Bronchus fibroblast of lung (primary cell): Measurements from ENCODE around the gene MMP12. TPM values are rescaled to one million over a fixed set of nuclear protein-coding genes. Genes with fewer than 3 reads are reported as not detected.

ENCODE experiments used
- total RNA-seq: library from RNA; depleted of rRNA; stranded (reverse); fragments of >200 nt; gene quantifications from 2 replicates; pipeline ENCODE4 v1.2.3, GENCODE V29; 2015

Gene MMP12
- total RNA-seq = not detected in 2 replicates

DNA sequence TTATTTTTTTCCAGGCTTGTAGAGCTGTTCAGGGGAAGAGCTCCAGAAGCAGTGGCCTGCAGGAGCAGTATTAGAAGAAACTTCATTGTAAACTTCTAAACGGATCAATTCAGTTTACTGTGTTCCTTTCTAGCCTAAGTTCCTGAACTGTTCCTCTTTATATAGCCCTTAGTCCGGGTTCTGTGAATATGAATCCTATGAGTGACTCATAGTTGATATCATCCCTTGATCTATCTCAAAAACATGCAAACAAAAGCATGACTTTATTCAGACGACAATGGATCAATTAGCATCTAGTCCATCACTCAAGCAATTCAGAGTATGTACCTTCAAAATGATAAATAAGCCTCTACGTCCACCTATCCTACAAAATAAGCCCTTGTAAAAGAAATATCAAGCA is at the start of gene MMP12:
Gene MMP12 (minus strand): TSS at position 131 of the 400 bp plus-strand sequence. CDS start 45 bp downstream, at position 86.

DNA sequence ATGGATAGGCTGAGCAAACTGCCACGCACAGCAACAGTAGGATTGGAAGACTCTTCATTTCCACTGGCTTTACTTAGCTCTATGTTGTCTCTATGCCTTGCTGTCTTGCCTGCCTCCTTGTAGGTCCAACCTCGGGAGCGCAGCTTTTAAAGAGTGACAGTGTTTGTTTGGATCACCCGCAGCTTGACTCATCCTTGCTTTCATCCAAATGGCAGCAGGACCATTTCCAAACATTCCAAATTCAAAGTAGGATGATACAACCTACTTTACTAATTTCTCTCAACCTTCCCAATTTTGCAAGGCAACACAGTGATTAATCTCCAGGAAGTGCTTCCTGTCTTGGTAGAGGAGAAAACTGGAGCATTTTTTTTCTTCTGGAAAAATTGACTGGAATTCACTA is 31.3 kb downstream of the MMP12 start, which contains the start of gene MMP3:
Gene MMP3 (minus strand): TSS at position 121 of the 400 bp plus-strand sequence. CDS start 63 bp downstream, at position 58.

Other genes starting within 250 kb of the MMP12 start
- gene MMP20, start 249.7 kb downstream of the MMP12 start, total RNA-seq = not detected in 2 replicates
- gene MMP27, start 169.2 kb downstream of the MMP12 start, total RNA-seq = not detected in 2 replicates
- gene MMP8, start 150.0 kb downstream of the MMP12 start, total RNA-seq = not detected in 2 replicates
- gene MMP10, start 94.4 kb downstream of the MMP12 start, total RNA-seq = not detected in 2 replicates
- 14.6 and 15.0 TPM in 2 replicates for gene MMP1, start 76.8 kb downstream of the MMP12 start, total RNA-seq
- gene MMP3, start 31.4 kb downstream of the MMP12 start, total RNA-seq = 0.15 TPM in 1 of 2 replicates, not detected in the other
- gene MMP13, start 80.8 kb upstream of the MMP12 start, total RNA-seq = not detected in 2 replicates
- 99.0 and 104 TPM in 2 replicates for gene DCUN1D5, start 217.2 kb upstream of the MMP12 start, total RNA-seq
- gene DYNC2H1, start 234.4 kb upstream of the MMP12 start, total RNA-seq = 8.1 and 11.1 TPM in 2 replicates